Stomach (tissue), 9 donors: ENCODE measurements around the gene GDF2. TPM values are rescaled to one million over a fixed set of nuclear protein-coding genes. Genes with fewer than 3 reads are reported as not detected.

Experiments used
- DNase-seq, 2 donors: peaks; one replicate each; pipeline versions ENCODE4 v3.0.0 to v3.0.0-alpha.2; 2013 to 2019
- H3K27ac ChIP-seq, 5 donors: fragments of 200-600 bp in 4 of 5; sonication (generic) in 4 of 5; one replicate each; pipeline ENCODE4 v1.5.1; 2013 to 2019; ENCODE audit warnings: mild to moderate bottlenecking in 1 of 5, moderate library complexity in 1 of 5
- H3K27me3 ChIP-seq, 3 donors: fragments of 200-600 bp; sonication (generic); one replicate each; pipeline ENCODE4 v1.5.1; 2017 to 2019; ENCODE audit warnings: mixed run types in 1 of 3
- H3K36me3 ChIP-seq, 4 donors: fragments of 200-600 bp; sonication (generic); 1 replicate in 3 of 4; 2 replicates in 1 of 4; pipeline ENCODE4 v1.5.1; 2016 to 2019
- H3K4me1 ChIP-seq, 4 donors: fragments of 200-600 bp; sonication (generic); one replicate each; pipeline ENCODE4 v1.5.1; 2016 to 2019
- H3K4me3 ChIP-seq, 4 donors: fragments of 200-600 bp; sonication (generic) in 3 of 4; one replicate each; pipeline ENCODE4 v1.5.1; 2016 to 2019; ENCODE audit warnings: mild to moderate bottlenecking in 1 of 4
- H3K9me3 ChIP-seq, 4 donors: fragments of 200-600 bp; sonication (generic); one replicate each; pipeline ENCODE4 v1.5.1; 2016 to 2019
- CTCF ChIP-seq, 7 experiments: fragments of 450-650 bp in 4 of 7; fragments of 200-600 bp in 3 of 7; sonication (generic) in 3 of 7; IDR thresholded peaks; one replicate each; pipeline ENCODE4 v1.5.1; 2016 to 2019; ENCODE audit warnings: antibody characterized with exemption in 7 of 7, control low read depth in 2 of 7, mild to moderate bottlenecking in 1 of 7
- EP300 ChIP-seq: sonication (generic); formaldehyde crosslinking; IDR thresholded peaks from one replicate; pipeline ENCODE4 v1.6.1; 2017; ENCODE audit warnings: antibody characterized with exemption
- POLR2A ChIP-seq, 4 donors: fragments of 450-650 bp; IDR thresholded peaks; one replicate each; pipeline ENCODE4 v1.6.1; 2016; ENCODE audit warnings: antibody characterized with exemption in 4 of 4, control low read depth in 2 of 4, mild to moderate bottlenecking in 1 of 4, moderate library complexity in 1 of 4
- POLR2AphosphoS5 ChIP-seq, 3 donors: sonication (generic); formaldehyde crosslinking; IDR thresholded peaks; one replicate each; pipeline ENCODE4 v1.6.1; 2016; ENCODE audit warnings: antibody characterized with exemption in 3 of 3
- WGBS, 5 donors: extraction: QIAGEN DNeasy Blood & Tissue Kit in 3 of 5; methylation state at CpG; one replicate each; pipeline versions ENCODE4 v1.1.5 to v1.1.7; 2013 to 2018; 5-methylcytosine and 5-hydroxymethylcytosine counted together
- intact Hi-C: fragments of 100-400 bp; cut with DNase I; formaldehyde crosslinking; loops from one replicate; pipeline ENCODE4 v1.15.1; 2023; ENCODE audit warnings: low total_unique reads
- polyA plus RNA-seq, 3 donors: library from polyadenylated mRNA; stranded (reverse); fragments of 200-250 nt; gene quantifications; one replicate each; pipeline ENCODE4 v1.2.3, GENCODE V29; 2013
- total RNA-seq, 5 donors: library from RNA; depleted of rRNA; stranded (reverse); fragments of >200 nt; gene quantifications; one replicate each; pipeline versions ENCODE4 v1.1.0 to v1.2.3, GENCODE V29; 2014 to 2016
- donor health status: healthy with polysubstance abuse.
- donor health status: Bipolar disorder and iron deficiency.
- donor health status: healthy.

Gene GDF2
- total and polyA plus RNA-seq, 8 donors, result not detected

GRCh38 chr10:47315421-47315820, 6.8 kb upstream of the GDF2 start:
- no peak for DNase-seq
- H3K4me3 ChIP-seq, result no peak overlapping the region
- peaks cover 0 to 10% (median 0%) of the 10 kb centered on the region in 3 donors for H3K27me3 ChIP-seq
- peaks cover 7 to 15% (median 14%) of the 10 kb centered on the region in 4 donors for H3K4me1 ChIP-seq
- intact Hi-C loops, result loop anchor here (5.0 kb wide), 1 partner anchor 288 kb away; no protein-coding TSS in a partner anchor
- H3K9me3 ChIP-seq, result no peaks in the 10 kb centered on the region
- no peak overlapping the region for H3K27ac ChIP-seq
- no peaks in the 10 kb centered on the region for H3K36me3 ChIP-seq
- WGBS, 5 donors, result 80 to 97% (median 93%) methylated on average over 2 of the region's 2 CpGs
- TF ChIP-seq EP300 (no peak), POLR2AphosphoS5 (IDR thresholded peaks at IDR 0.05) (no peak), CTCF (IDR thresholded peaks at IDR 0.05) (no peak), POLR2A (IDR thresholded peaks at IDR 0.05) (no peak)

GRCh38 chr10:47316131-47316530, 6.1 kb upstream of the GDF2 start:
- intact Hi-C loops, result loop anchor here (5.0 kb wide), 1 partner anchor 289 kb away; no protein-coding TSS in a partner anchor
- DNase-seq, result no peak
- Histone ChIP-seq H3K9me3 (no peaks in the 10 kb centered on the region), H3K4me3 (no peak overlapping the region), H3K36me3 (no peaks in the 10 kb centered on the region), H3K27me3 (peaks cover 0 to 16% (median 4%) of the 10 kb centered on the region in 3 donors), H3K27ac (no peak overlapping the region), H3K4me1 (peaks cover 4 to 10% (median 10%) of the 10 kb centered on the region in 4 donors)
- 75 to 90% (median 79%) methylated on average over 5 of the region's 5 CpGs for whole genome bisulfite sequencing, 5 donors
- TF ChIP-seq POLR2A (IDR thresholded peaks at IDR 0.05), result no peak
- no peak for TF ChIP-seq EP300
- TF ChIP-seq CTCF (IDR thresholded peaks at IDR 0.05), result no peak
- TF ChIP-seq POLR2AphosphoS5 (IDR thresholded peaks at IDR 0.05), result no peak

- no peak overlapping the region for H3K27ac ChIP-seq
- H3K27me3 ChIP-seq, result peaks cover 0 to 21% (median 7%) of the 10 kb centered on the region in 3 donors
- no peaks in the 10 kb centered on the region for H3K4me1 ChIP-seq
- DNase-seq, result no peak
- WGBS, 5 donors, result 70 to 89% (median 79%) methylated on average over 4 of the region's 4 CpGs
- TF ChIP-seq EP300 (no peak), POLR2AphosphoS5 (IDR thresholded peaks at IDR 0.05) (no peak), POLR2A (IDR thresholded peaks at IDR 0.05) (no peak), CTCF (IDR thresholded peaks at IDR 0.05) (no peak)
- intact Hi-C loops, result loop anchor here (5.0 kb wide), 1 partner anchor 290 kb away; no protein-coding TSS in a partner anchor
- no peaks in the 10 kb centered on the region for H3K9me3 ChIP-seq
- H3K36me3 ChIP-seq, result no peaks in the 10 kb centered on the region
- H3K4me3 ChIP-seq, result no peak overlapping the region
These were observed 5.0 kb upstream of the GDF2 start for GRCh38 chr10:47317251-47317650.

GRCh38 chr10:47318706-47319105, 3.5 kb upstream of the GDF2 start:
- H3K27me3 ChIP-seq, result peaks cover 0 to 30% (median 11%) of the 10 kb centered on the region in 3 donors
- no peaks in the 10 kb centered on the region for H3K36me3 ChIP-seq
- DNase-seq, result no peak
- H3K4me1 ChIP-seq, result no peaks in the 10 kb centered on the region
- no peak overlapping the region for H3K4me3 ChIP-seq
- H3K9me3 ChIP-seq, result no peaks in the 10 kb centered on the region
- intact Hi-C loops, result loop anchor here (5.0 kb wide), 1 partner anchor 291 kb away; no protein-coding TSS in a partner anchor
- WGBS, 5 donors, result 47 to 81% (median 80%) methylated on average over 9 of the region's 9 CpGs
- no peak overlapping the region for H3K27ac ChIP-seq
- TF ChIP-seq POLR2AphosphoS5 (IDR thresholded peaks at IDR 0.05) (no peak), POLR2A (IDR thresholded peaks at IDR 0.05) (no peak), CTCF (IDR thresholded peaks at IDR 0.05) (no peak), EP300 (no peak)
